Measurements from ENCODE around the gene GSTM2. TPM values are rescaled to one million over a fixed set of nuclear protein-coding genes. Genes with fewer than 3 reads are reported as not detected.
A peak's percentile ranks its signal among the peaks of the same experiment; 100 is the strongest.

Gene GSTM2
- total and polyA plus RNA-seq, 5 donors, result 50.3 to 99.5 (median 76.4) TPM

DNA sequence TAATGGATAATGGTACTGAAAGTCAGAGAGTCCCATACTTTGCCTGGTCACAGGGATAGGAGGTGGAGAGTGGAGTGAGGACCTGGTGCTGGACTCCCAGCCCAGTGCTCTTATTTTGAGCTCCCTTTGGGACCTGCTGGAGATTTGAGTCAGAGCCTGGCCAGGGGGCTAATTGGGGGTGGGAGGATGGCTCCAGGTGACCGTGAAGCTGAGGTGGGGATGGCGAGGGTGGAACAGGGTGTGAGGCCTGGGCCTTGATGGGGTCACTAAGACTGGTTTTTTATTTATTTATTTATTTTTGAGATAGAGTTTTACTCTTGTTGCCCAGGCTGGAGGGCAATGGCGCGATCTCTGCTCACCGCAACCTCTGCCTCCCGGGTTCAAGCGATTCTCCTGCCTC is 30.4 kb upstream of the GSTM2 start:
- Histone ChIP-seq H3K9me3 (ENCODE audit: control insufficient read depth, low read length) (no peaks in the 10 kb centered on the region), H3K27me3 (ENCODE audit: control insufficient read depth, insufficient read depth) (no peaks in the 10 kb centered on the region), H3K4me1 (ENCODE audit: control insufficient read depth, insufficient read depth, low read length) (peaks cover 2% of the 10 kb centered on the region), H3K27ac (ENCODE audit: low read length) (no peak overlapping the region), H3K4me3 (ENCODE audit: low read length) (no peak overlapping the region)
- 91% methylated on average over 7 of the region's 7 CpGs for WGBS
- ATAC-seq (no peak), DNase-seq (peak in 1 of 3 donors; percentile 10)
- intact Hi-C loops (cut with DNase I), result loop anchor here in 2 of 4 donors (5.0 to 10.0 kb wide), 2 partner anchors 345 to 347 kb away; partner anchors contain the start of gene AHCYL1 (in 2 of the 2)

- Histone ChIP-seq H3K4me1 (ENCODE audit: control insufficient read depth, insufficient read depth, low read length) (peaks cover 2% of the 10 kb centered on the region), H3K4me3 (ENCODE audit: low read length) (no peak overlapping the region), H3K27ac (ENCODE audit: low read length) (no peak overlapping the region), H3K27me3 (ENCODE audit: control insufficient read depth, insufficient read depth) (no peaks in the 10 kb centered on the region), H3K9me3 (ENCODE audit: control insufficient read depth, low read length) (no peaks in the 10 kb centered on the region)
- DNase-seq (peak in 2 of 3 donors; percentile 10 to 16), ATAC-seq (no peak)
- intact Hi-C loops (cut with DNase I), result loop anchor here in 2 of 4 donors (5.0 to 10.0 kb wide), 2 partner anchors 343 to 346 kb away; partner anchors contain the start of gene AHCYL1 (in 2 of the 2)
- 86% methylated on average over 9 of the region's 9 CpGs for WGBS
These were observed 28.6 kb upstream of the GSTM2 start for GRCh38 chr1:109639063-109639840.

GRCh38 chr1:109639841-109640184 is 28.0 kb upstream of the GSTM2 start:
- H3K4me3 ChIP-seq (ENCODE audit: low read length), result no peak overlapping the region
- H3K4me1 ChIP-seq (ENCODE audit: control insufficient read depth, insufficient read depth, low read length), result peaks cover 2% of the 10 kb centered on the region
- ATAC-seq (no peak), DNase-seq (peak in 1 of 3 donors; percentile 53)
- H3K27ac ChIP-seq (ENCODE audit: low read length), result no peak overlapping the region
- WGBS, result 51% methylated on average over 6 of the region's 6 CpGs
- H3K9me3 ChIP-seq (ENCODE audit: control insufficient read depth, low read length), result no peaks in the 10 kb centered on the region
- no peaks in the 10 kb centered on the region for H3K27me3 ChIP-seq (ENCODE audit: control insufficient read depth, insufficient read depth)
- intact Hi-C loops (cut with DNase I), result loop anchor here (2.0 to 10.0 kb wide), 5 partner anchors 93 to 345 kb away; partner anchors contain the start of genes AHCYL1 (in 4 of the 4) and GNAI3 (in 1 of the 4)

DNA sequence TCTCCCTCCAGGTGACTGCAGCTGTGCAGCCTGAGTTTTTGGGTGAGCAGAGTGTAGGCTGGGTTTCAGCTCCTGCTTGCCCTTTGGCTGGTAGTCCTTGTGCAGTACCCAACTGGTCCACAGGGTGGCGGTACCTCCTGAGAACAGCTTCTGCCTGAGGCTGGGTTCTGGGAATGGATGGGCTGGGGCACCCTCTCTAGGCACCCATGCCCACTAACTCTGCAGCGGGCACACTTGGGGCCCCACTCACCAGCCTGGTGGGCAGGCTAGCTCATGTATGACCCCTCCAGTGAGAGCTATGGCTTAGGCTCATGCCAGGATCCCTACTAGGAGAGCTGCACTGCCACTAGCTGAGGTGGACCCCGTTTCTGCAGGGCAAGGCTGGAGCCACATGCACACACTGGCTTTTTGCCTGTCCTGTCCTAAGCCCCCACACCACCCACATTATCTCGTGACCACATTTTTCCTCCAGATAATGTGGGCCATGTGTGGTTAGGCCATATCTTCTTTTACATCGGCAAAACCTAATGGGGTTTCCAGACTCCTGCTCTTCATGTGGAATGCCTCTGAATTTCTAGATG is 27.5 kb upstream of the GSTM2 start:
- 37% methylated on average over 5 of the region's 5 CpGs for WGBS
- ATAC-seq, result peak; percentile 49 to 67

GRCh38 chr1:109641078-109641740 is 26.6 kb upstream of the GSTM2 start:
- H3K4me3 ChIP-seq (ENCODE audit: low read length), result no peak overlapping the region
- DNase-seq (no peak), ATAC-seq (no peak)
- H3K27ac ChIP-seq (ENCODE audit: low read length), result no peak overlapping the region
- H3K4me1 ChIP-seq (ENCODE audit: control insufficient read depth, insufficient read depth, low read length), result no peaks in the 10 kb centered on the region
- 82% methylated on average over 2 of the region's 2 CpGs for WGBS
- intact Hi-C loops (cut with DNase I), result loop anchor here (2.0 to 10.0 kb wide), 5 partner anchors 94 to 344 kb away; partner anchors contain the start of genes AHCYL1 (in 2 of the 4) and GNAI3 (in 1 of the 4)
- H3K27me3 ChIP-seq (ENCODE audit: control insufficient read depth, insufficient read depth), result no peaks in the 10 kb centered on the region
- H3K9me3 ChIP-seq (ENCODE audit: control insufficient read depth, low read length), result no peaks in the 10 kb centered on the region

More for the DNA sequence above, 27.5 kb upstream of the GSTM2 start:
- Histone ChIP-seq H3K27me3 (ENCODE audit: control insufficient read depth, insufficient read depth) (no peaks in the 10 kb centered on the region), H3K4me3 (ENCODE audit: low read length) (no peak overlapping the region), H3K27ac (ENCODE audit: low read length) (no peak overlapping the region), H3K4me1 (ENCODE audit: control insufficient read depth, insufficient read depth, low read length) (peaks cover 2% of the 10 kb centered on the region), H3K9me3 (ENCODE audit: control insufficient read depth, low read length) (no peaks in the 10 kb centered on the region)
- intact Hi-C loops (cut with DNase I), result loop anchor here (2.0 to 10.0 kb wide), 5 partner anchors 93 to 344 kb away; partner anchors contain the start of genes AHCYL1 (in 2 of the 4) and GNAI3 (in 1 of the 4)
- peak; percentile 86 to 95 (median 93) for DNase-seq

DNA sequence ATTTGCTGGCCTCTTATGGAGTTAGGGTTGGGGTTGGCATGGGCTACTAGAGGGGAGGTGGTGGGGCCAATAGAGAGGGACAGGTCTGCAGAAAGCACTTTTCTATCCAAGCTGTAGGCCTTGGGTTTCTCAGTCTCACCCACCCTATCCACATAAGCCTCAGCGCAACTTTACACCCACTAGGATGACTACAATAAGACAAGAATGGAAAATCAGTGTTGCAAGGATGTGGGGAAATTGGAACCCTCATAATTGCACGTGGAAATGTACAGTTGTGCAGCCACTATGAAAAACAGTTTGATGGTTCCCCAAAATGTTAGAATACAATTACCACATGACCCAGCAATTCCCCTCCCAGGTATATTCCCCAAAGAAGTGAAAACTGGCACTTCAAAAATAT is 26.0 kb upstream of the GSTM2 start:
- intact Hi-C loops (cut with DNase I), result loop anchor here (2.0 to 10.0 kb wide), 5 partner anchors 95 to 343 kb away; partner anchors contain the start of genes AHCYL1 (in 2 of the 4) and GNAI3 (in 1 of the 4)
- Histone ChIP-seq H3K9me3 (ENCODE audit: control insufficient read depth, low read length) (no peaks in the 10 kb centered on the region), H3K4me3 (ENCODE audit: low read length) (no peak overlapping the region), H3K27me3 (ENCODE audit: control insufficient read depth, insufficient read depth) (no peaks in the 10 kb centered on the region), H3K27ac (ENCODE audit: low read length) (no peak overlapping the region), H3K4me1 (ENCODE audit: control insufficient read depth, insufficient read depth, low read length) (no peaks in the 10 kb centered on the region)
- WGBS, result 87% methylated on average over 2 of the region's 2 CpGs
- DNase-seq, result no peak
- ATAC-seq, result no peak

DNA sequence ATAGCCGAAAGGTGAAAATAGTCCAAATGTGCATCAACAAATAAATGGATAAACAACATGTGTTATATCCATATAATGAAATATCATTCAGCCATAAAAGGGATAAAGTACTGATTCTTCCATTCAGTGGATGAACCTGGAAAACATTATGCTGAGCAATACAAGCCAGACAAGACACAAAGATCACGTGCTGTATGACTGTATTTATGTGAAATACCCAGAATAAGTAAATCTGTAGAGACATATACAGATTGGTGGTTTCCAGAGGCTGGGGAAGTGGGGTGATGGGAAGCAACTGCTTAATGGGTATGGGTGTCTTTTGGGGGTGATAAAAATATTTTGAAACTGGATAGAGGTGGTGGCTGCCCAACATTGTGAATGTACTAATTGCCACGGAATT is 25.2 kb upstream of the GSTM2 start:
- intact Hi-C loops (cut with DNase I), result loop anchor here (5.0 to 10.0 kb wide), 4 partner anchors 95 to 342 kb away; partner anchors contain the start of genes AHCYL1 (in 2 of the 4) and GNAI3 (in 1 of the 4)
- DNase-seq (no peak), ATAC-seq (no peak)
- no peaks in the 10 kb centered on the region for H3K9me3 ChIP-seq (ENCODE audit: control insufficient read depth, low read length)
- H3K4me1 ChIP-seq (ENCODE audit: control insufficient read depth, insufficient read depth, low read length), result no peaks in the 10 kb centered on the region
- H3K4me3 ChIP-seq (ENCODE audit: low read length), result no peak overlapping the region
- no peaks in the 10 kb centered on the region for H3K27me3 ChIP-seq (ENCODE audit: control insufficient read depth, insufficient read depth)
- no peak overlapping the region for H3K27ac ChIP-seq (ENCODE audit: low read length)
- WGBS, result 71% methylated on average over 3 of the region's 3 CpGs

DNA sequence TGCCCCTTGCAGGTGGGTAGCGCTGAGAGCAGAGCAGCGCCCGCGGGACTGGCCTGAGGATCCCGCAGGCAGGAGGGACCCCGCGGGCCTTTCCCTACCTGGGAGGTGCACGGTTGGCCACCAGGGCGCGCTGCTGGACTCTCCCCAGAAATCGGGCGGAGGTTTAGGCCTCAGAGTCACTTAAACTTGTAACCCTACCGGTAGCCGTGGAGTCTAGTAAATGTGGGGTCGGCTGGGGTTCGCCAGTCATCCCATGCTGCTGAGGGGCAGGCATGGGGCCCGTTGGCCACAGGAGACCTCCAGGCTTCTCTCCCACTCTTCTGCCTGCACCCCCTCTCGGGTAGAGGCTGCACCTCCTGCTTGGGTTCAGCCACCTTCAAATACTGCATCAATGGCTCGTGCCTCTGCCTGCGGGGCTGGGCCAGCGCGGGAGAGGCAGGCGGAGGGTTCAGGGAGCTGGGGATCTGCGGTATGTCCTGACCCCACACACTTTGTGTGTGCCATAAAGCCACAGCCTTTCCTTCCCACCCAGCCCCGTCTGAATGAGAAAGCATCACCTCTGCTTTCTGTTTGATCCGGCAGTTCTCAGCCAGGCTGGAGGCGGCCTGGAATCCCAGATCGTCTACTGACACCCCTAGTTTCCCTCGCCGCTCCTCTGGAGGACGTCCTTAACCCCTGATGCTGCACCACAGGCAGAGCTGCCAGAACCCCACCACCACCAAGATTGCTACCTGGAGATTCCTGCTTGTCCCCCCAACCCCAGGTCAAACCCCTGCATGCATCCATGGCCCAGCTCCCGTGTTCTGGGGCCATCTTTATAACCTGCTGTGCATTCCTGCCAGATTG is 24.2 kb upstream of the GSTM2 start:
- intact Hi-C loops (cut with DNase I), result loop anchor here (5.0 to 10.0 kb wide), 4 partner anchors 96 to 341 kb away; partner anchors contain the start of genes AHCYL1 (in 2 of the 4) and GNAI3 (in 1 of the 4)
- WGBS, result 38% methylated on average over 32 of the region's 32 CpGs
- Histone ChIP-seq H3K27ac (ENCODE audit: low read length) (no peak overlapping the region), H3K4me1 (ENCODE audit: control insufficient read depth, insufficient read depth, low read length) (no peaks in the 10 kb centered on the region), H3K27me3 (ENCODE audit: control insufficient read depth, insufficient read depth) (no peaks in the 10 kb centered on the region), H3K9me3 (ENCODE audit: control insufficient read depth, low read length) (no peaks in the 10 kb centered on the region), H3K4me3 (ENCODE audit: low read length) (no peak overlapping the region)
- peak; percentile 82 to 88 for ATAC-seq
- DNase-seq, result peak; percentile 81 to 93 (median 93)

- Histone ChIP-seq H3K4me1 (ENCODE audit: control insufficient read depth, insufficient read depth, low read length) (no peaks in the 10 kb centered on the region), H3K27me3 (ENCODE audit: control insufficient read depth, insufficient read depth) (no peaks in the 10 kb centered on the region), H3K9me3 (ENCODE audit: control insufficient read depth, low read length) (no peaks in the 10 kb centered on the region), H3K4me3 (ENCODE audit: low read length) (no peak overlapping the region), H3K27ac (ENCODE audit: low read length) (no peak overlapping the region)
- intact Hi-C loops (cut with DNase I), result loop anchor here (5.0 to 10.0 kb wide), 4 partner anchors 97 to 340 kb away; partner anchors contain the start of genes AHCYL1 (in 2 of the 4) and GNAI3 (in 1 of the 4)
- 51% methylated on average over 10 of the region's 10 CpGs for WGBS
- DNase-seq, result peak in 1 of 3 donors; percentile 33
- no peak for ATAC-seq
These were observed 23.2 kb upstream of the GSTM2 start for GRCh38 chr1:109644670-109645069.

- peak in 1 of 2 donors; percentile 61 for ATAC-seq
- H3K4me1 ChIP-seq (ENCODE audit: control insufficient read depth, insufficient read depth, low read length), result no peaks in the 10 kb centered on the region
- DNase-seq, result no peak
- peak overlapping the region; percentile 47 for H3K4me3 ChIP-seq (ENCODE audit: low read length)
- 44% methylated on average over 4 of the region's 4 CpGs for WGBS
- intact Hi-C loops (cut with DNase I), result loop anchor here in 1 of 4 donors (10.0 kb wide), 1 partner anchor 335 kb away; the partner anchor contains the start of gene AHCYL1
- no peak overlapping the region for H3K27ac ChIP-seq (ENCODE audit: low read length)
- H3K9me3 ChIP-seq (ENCODE audit: control insufficient read depth, low read length), result no peaks in the 10 kb centered on the region
- no peaks in the 10 kb centered on the region for H3K27me3 ChIP-seq (ENCODE audit: control insufficient read depth, insufficient read depth)
These were observed 18.4 kb upstream of the GSTM2 start for GRCh38 chr1:109649491-109649914.

All from right cardiac atrium (tissue), 5 donors.